Stimulated activated CD8-positive, alpha-beta memory T cell treated with anti-CD3 and anti-CD28 coated beads, Interleukin-7, amount 100 ng/mL, for 1 hour (primary cell): ENCODE measurements around the gene PARVG.
"Not testable (repeated sequence)": the region's sequence is repeated elsewhere in the genome, so short reads cannot be mapped to it uniquely, and the experiment has no call there.

Experiments used
- DNase-seq, 2 donors: peaks; one replicate each; pipeline ENCODE4 v3.0.0-alpha.2; 2020; ENCODE audit warnings: low read depth in 2 of 2

The PARVG gene

DNA sequence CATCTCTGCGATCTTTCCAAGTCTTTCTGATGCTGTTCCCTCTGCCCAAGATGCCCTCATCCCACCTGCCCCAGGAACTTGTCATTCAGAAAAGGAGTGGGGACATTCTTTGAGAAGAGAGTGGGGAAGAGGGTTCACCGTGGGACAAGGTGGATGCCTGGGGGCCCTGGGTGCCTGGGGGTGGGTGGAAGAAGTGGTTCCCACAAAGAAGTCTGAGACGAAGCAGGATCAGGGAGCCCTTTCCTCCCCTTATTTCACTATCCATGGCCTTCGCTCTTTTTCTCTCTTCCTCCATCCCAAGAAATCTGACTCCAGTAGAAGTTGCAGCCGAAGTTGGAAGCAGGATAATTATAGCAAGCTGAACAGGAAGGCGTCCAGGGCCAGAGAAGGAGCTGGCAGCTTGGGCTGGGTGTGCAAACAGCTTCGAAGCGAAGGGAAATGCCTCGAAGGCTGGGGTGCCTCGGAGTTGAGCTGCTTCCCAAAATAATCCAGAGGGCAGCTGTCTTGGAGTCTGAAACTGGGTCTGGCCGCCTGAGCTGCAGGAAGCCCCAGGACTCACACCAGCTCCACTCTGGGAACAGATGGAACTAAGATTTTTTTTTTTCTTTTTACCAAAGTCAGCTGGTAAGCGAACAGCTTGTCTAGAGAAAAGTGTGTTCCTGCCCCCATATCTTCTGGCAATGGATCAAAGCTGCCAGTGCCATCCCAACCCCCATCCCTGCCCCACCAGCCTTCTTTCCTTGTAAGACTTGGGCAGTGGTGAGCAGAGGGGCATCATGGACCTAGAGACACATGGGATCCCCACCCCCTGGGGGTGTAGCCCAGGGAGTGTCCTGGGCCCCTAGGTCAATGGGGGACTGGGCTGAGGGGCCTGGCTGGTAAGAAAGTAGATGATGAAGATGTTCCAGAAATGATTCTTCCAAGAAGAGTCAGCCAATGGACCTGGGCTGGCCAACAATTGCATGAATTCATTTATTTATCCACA lies 31.5 kb downstream of the PARVG start:
- DNase-seq: no peak

DNA sequence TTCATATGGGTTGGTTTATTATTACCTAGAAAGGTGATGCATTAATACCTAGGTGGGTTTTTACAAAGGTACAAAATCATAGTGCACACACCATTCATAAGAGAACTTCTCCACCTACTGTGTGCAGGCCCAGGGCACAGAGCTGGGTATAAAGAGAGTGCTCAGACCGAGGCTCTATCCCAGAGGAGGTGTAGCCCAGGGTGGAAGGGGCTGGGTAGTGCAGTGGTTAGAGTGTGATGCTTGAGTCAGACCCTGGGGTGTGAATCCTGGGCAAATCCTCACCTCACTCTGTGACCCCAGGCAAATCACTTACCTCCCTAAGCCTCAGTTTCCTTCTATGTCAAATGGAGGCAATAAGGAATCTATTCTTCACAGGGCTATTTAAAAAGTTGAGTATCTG lies 32.2 kb downstream of the PARVG start:
- DNase-seq: no peak

DNA sequence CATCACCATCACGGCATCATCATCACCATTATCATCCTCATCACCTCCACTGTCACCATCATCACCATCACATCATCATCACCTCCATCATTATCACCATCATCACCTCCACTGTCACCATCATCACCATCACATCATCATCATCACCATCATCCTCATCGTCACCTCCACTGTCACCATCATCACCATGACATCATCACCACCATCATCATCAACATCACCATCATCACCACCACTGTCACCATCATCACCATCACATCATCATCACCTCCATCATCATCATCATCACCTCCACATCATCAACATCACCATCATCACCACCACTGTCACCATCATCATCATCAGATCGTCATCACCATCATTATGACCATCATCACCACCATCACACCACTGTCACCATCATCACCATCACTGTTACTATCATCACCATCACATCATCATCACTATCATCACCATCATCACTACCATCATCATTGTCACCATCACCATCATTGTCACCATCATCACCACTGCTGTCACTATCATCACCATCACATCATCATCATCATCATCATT lies 32.8 kb downstream of the PARVG start:
- no peak for DNase-seq

DNA sequence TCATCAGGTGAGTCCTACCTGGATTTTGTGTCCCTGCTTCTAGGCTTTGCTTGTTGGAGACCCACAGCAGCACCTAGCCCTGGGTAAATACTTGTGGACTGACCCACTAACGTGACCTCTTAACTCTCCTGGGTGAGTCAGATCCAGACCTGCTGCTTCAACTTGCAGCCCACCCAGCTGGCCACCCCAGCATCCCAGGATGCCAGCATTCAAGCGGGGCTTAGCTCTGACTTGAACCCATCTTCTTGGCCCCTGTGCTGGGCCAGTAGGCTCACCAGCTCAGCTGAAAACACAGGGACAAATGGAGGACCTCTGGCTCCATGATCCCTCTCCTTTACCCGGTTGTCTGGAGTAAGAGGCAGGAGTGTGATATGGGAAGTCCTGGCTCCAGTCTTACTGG lies 33.5 kb downstream of the PARVG start:
- DNase-seq: no peak

DNA sequence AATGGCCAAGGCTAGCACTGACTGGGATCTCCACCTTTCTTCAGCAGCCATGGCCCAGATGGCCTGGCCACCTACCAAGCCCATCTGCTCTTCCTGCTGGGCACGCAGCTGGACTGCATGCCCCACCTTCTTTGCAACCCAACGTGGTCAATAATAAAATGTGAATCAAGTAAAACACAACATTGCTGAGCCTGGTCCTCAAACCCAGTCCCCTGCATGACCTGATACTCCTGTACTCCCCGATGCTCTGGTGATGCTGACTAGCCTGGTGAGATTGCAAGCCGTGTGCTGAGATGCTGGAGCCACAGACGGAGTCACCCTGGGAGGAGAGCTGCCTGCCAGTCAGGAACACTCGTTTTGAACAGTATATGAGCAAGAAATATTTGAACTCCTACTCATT lies 34.0 kb downstream of the PARVG start:
- no peak for DNase-seq

DNA sequence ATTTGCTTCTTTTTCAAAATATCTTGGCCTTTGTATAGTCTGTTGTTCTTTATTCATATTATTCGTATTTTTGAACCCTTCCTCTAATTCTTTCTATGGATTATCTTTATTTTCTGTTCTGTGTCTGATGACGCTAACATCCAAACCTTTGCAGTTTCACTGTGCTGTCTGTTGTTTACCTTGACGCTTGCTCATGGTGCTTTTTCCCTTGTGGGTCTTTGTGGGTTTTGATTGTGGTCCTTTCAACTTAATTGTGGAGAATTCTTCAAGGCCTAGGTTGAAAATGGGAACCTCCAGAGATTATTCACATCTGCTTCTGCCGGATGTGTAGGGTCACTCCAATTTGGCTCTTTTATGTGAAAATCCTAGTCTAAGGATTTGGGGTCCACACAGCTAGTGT lies 34.6 kb downstream of the PARVG start:
- no peak for DNase-seq

DNA sequence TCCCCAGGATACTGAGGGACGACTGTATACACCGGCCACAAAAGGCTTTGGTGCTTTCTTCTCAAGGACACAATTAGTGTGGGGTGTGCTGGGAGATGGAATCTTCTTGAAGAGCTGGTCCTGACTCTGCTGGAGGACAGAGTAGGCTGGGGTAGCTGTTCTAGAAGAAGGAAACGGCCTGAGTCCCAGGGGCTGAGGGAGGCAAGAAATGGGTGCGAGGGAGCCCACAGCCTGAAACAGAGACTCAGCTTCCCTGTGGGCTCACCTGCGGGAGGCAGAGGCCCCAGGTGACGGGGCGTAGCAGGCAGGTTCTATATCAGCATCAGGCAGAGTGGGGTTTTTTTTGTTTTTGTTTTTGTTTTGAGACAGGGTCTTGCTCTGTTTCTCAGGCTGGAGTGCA lies 36.6 kb downstream of the PARVG start:
- no peak for DNase-seq

DNA sequence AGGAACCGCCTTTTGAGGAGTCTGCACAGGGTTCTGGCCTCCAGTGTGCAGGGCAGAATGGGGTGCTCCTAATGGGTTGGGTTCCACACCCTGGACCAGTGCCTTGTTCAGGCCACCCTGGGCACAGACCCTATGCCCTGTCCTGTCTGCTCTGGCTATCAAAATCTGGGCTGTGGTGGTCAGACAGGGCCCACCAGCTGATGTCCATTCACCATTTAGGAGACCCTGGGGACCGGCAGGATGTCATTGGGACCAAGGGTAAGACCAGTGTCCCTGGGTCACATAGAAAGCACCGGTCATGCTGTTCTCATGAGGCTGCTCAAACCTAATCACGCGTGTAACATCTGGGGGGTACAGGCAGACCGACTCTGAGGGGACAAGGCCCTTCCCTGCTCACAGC lies 37.3 kb downstream of the PARVG start:
- no peak for DNase-seq

DNA sequence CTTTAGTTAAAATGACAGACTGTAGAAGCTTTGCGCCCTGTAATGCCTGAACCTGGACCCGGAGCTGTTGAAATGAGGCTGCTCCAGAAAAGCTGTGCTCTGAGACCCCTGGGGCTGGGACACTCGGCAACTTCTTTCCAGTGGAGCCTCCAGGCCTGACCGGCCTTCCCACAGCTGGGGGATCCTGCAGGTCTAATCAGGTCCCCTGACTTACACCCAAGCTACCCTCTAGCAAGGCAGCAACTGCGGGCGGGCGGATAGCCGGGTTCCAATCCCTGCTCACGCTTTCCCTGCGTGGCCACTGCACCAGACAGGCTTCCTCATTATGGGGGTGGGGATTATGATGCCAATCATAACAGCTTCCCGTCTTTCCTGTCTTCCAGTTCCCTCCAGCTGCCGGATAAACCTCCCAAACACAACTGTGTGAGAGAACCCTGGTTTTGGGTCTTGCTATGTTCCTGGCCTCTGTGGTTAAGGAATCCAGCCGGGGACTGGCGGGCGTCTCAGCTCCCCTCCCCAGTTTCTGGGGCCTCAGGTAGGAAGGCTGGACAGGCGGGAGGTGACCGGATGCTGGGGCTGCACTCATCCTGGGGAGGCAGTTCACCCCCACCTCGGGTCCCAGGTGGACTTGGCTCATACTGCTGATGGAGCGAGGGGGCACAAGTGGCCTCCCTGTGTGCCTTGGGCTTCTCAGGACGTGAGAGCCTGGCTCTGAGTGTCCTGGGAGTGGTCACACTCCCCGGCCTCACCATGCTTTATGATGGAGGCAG lies 38.6 kb downstream of the PARVG start:
- no peak for DNase-seq

DNA sequence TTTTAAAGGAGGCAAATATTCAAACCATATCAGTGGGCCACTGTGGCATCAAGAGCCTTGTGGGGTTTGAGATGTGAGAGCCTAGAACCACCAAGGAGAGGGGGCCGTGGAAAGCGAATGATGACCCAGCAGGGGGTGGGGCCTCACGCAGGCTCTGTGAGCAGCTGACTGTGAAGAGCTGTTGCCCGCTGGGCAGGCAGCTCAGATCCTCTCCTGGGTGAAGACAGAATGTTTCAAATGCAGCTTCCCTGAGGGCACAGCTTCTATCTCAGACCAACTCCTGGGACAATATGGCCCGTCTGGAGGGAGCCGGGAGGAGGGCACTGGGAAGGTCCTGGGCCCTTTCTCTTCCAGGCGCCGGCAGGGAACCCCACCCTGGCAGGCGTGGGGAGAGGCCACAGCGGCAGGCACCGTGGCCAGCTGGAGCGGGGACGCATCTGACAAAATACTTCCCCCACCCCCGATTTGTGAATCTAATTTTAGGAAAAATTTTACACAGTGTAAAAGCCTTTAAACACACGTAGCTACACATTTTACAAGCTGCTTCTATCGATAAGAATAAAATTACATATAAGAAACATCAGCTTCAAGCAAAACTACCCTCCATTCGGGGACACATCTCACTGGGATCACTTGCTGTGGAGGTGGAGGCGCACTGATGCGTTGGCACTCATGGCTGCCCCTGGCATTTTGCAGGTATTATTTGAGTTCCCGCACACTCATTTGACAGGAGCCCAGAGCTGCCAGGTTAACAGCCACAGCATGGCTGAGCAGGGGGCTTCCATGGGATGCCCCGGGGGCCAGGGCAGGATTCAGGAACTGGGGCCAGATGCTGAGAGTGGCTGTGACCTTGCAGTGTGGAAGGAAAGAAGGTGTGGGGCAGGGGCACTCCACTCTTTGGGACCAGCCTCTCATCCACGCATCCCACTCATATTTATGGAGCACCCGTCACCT lies 40.3 kb downstream of the PARVG start:
- DNase-seq: no peak

DNA sequence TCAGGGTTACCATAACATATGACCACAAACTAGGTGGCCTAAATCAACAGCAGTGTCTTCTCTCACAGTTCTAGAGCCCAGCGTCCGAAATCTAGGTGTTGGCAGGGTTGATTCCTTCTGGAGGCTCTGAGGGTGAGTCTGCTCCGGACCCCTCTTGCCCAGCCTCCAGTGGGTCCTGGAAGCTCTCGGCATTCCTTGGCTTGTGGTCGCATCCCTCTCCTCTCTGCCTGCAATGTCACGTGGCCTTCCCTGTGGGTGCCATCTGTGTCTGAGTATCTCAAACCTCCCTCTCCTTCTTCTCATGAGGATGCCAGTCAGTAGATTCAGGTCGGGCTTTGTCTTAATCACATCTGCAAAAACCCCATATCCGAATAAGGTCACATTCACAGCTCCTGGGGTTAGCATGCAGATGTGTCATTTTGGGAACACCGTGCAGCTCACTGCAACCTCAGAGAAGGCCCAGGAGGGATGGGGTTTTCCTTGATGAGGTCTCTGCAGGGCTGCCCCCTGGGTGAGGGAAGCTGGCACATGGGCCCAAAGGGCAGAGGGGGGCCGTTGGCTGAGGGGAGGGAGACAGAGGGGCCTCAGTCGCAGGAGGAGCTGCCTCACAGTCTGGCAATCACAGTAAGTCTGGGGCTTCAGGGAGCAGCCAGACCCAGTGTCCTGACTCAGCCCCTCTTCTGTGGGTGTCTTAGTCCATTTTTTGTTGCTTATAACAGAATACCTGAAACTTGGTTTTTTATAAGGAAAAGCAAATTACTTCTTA lies 41.2 kb downstream of the PARVG start:
- no peak for DNase-seq

DNA sequence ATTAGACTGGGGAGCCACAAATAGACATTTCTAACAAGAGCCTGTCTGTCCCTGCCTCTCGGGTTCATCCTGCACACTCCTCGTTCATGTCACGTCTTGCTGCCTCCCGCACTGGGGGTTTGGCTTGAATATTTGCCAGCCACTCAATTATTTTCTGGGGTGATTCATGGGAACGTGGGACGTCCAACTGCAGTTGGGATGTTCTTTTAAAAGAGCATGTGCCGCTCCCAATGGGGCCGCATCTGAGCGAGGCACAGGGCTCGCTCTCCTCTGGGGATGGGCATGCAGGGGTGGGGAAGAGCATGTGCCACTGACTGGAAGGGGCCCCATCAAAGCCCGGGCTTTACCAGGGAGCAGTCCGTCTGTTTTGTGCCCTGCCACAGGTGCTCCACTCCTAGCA lies 43.4 kb downstream of the PARVG start:
- DNase-seq: no peak

DNA sequence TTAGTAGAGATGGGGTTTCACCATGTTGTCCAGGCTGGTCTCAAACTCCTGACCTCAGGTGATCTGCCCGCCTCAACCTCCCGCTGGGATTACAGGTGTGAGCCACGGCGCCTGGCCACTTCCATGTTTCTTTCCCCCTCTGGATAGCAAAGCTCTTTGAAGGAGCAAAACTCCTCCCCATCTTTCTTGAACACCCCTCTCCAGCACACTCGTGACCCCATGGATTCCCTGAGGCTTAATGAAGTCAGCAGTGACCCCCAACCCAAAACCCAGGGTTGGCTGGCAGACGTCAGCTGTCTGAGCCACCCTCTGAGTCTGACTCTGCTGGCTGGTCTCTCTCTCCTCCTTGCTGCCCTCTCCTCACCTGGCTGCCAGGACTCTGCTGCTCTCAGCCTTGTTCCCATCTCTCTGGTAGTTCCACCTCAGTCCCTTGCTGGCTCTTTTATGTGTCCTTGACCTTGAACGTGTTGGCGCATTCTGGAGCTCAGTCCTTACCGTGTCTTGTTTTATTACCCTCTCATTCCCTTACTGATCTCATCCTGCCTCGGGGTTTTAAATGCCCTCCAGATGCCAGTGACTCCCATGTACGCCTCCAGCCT lies 44.5 kb downstream of the PARVG start:
- no peak for DNase-seq

DNA sequence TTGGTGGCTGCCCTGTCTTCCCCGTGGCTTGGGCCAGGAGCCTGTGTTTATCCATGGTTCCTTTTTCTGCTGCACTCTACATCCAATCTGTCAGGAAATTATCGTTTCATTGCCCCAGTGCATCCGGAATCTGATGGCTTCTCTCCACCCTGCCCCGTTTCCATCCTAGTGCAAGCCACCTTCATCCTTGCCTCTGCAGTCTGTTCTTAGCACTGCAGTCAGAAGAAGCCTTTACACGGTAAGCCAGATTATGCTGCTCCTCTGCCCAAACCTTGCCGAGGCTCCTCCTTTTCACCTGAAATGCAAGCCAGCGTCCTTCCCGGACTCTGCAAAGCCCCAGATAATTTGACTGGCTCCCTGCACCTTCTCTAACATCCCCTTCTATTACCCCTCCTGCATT lies 45.1 kb downstream of the PARVG start:
- no peak for DNase-seq

DNA sequence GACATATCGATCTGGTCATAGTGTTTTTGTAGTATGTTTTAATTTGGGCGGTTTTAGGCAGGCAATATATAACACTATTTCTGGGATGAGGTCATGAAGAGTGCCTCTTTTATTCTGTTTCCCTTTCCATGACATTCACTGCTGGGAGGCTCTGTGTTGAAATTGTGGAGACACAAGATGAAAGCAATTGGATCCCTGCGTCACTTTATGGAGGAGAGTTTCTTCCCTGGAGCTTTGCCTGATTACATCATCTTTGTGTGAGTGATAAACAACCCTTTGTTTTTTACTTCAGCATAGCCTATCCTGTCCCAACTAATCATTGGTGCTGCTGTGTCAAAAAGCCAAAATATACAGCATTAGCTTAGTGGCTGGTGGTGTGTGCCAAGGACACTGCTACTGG lies 48.6 kb downstream of the PARVG start:
- DNase-seq: no peak

DNA sequence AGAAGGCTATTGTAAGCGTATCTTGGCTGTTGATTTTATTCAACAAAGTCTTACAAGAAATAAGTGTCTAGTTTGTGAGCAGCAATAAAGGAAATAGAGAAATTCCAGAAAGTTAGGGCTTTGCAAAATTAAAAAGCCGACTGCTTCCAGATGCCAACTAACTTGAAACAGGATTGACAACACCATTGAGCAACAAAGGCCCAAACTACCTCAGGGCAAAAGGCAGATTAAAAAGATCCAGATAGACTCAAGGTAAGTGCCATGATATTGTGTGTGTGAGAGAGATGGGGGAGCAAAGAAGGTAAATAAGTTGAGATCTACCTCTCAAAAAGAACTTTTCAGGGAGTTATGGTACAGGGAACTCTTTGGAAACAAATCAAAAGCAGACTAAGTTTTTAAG lies 49.1 kb downstream of the PARVG start:
- DNase-seq: no peak

DNA sequence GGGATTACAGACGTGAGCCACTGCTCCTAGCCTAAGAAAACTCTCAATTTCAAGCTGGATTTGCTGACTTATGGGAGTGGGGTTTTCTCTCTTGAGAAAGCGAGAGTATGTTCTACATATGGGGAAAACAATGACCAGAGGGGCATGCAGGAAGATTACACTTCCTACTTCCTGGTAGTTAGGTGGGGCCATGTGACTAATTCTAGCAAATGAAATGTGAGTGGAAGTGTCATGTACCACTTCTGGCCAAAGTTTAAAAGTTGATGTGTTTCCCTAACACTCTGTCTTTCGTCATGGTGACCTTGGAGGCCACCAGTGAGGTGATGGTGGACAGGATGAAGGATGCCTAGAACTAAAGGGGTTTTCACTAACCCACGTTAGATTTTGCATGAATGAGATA lies 50.5 kb downstream of the PARVG start:
- DNase-seq: no peak

DNA sequence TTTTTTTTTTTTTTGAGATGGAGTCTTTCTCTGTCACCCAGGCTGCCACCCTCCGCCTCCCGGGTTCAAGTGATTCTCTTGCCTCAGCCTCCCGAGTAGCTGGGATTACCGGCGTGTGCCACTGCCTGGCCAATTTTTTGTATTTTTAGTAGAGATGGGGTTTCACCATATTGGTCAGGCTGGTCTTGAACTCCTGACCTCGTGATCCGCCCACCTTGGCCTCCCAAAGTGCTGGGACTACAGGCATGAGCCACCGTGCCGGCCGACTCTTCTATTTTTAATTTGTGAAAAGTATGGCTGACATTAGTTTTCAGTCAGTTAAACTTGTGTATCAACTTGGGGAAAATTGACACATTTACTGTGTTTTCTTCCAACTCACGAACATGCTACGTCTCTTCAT lies 53.6 kb downstream of the PARVG start:
- not testable (repeated sequence) for DNase-seq

DNA sequence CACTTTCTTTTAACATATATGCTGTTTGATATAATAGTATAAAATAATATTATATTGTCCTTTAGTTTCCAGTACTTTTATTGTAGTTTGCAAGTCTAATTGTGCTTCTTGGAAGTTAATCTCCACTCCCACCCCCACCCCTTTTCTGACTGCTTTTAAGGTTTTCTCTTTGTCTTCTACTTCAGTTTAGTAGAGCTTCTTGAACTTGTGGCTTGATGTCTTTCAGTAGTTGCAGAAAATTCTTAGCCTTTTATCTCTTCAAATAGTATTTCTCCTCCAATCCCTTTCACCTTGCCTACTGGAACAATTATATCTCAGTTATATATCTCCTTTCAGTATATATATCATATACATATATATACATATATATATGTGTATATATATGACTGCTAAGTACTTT lies 56.6 kb downstream of the PARVG start:
- no peak for DNase-seq

DNA sequence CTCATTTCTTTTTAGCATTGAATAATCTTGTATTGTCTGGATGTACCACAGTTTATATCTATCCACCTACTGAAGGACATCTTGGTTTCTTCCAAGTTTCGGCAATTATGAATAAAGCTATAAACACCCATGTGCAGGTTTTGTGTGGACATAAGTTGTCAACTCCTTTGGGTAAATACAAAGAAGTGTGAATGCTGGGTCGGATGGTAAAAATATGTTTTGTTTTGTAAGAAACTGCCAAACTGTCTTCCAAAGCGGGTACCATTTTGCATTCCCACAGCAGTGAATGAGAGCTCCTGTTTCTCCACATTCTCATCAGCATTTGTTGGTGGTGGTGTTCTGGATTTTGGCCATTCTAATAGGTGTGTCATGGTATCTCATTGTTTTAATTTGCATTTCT lies 60.4 kb downstream of the PARVG start:
- DNase-seq: not testable (repeated sequence)
